Upper lobe of left lung (tissue), 4 donors: ENCODE results near the gene TRAF3.

Experiments
- POLR2A ChIP-seq, 4 donors: fragments of 450-650 bp; IDR thresholded peaks; one replicate each; pipeline ENCODE4 v1.5.1; 2016 to 2017; ENCODE audit warnings: antibody characterized with exemption in 4 of 4, mild to moderate bottlenecking in 2 of 4
- POLR2AphosphoS5 ChIP-seq, 2 donors: sonication (generic); formaldehyde crosslinking; IDR thresholded peaks; one replicate each; pipeline ENCODE4 v1.5.1; 2017; ENCODE audit warnings: antibody characterized with exemption in 2 of 2
- TF ChIP-seq, protein P1 (sequence below), 6 experiments: fragments of 450-650 bp in 4 of 6; fragments of 200-600 bp in 2 of 6; sonication (generic) in 2 of 6; IDR thresholded peaks; one replicate each; pipeline ENCODE4 v1.5.1; 2016 to 2019; ENCODE audit warnings: antibody characterized with exemption in 6 of 6

- TF ChIP-seq, protein P1, sequence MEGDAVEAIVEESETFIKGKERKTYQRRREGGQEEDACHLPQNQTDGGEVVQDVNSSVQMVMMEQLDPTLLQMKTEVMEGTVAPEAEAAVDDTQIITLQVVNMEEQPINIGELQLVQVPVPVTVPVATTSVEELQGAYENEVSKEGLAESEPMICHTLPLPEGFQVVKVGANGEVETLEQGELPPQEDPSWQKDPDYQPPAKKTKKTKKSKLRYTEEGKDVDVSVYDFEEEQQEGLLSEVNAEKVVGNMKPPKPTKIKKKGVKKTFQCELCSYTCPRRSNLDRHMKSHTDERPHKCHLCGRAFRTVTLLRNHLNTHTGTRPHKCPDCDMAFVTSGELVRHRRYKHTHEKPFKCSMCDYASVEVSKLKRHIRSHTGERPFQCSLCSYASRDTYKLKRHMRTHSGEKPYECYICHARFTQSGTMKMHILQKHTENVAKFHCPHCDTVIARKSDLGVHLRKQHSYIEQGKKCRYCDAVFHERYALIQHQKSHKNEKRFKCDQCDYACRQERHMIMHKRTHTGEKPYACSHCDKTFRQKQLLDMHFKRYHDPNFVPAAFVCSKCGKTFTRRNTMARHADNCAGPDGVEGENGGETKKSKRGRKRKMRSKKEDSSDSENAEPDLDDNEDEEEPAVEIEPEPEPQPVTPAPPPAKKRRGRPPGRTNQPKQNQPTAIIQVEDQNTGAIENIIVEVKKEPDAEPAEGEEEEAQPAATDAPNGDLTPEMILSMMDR (IDR thresholded peaks at IDR 0.05): no peak
- TF ChIP-seq POLR2AphosphoS5 (IDR thresholded peaks at IDR 0.05) (no peak), POLR2A (IDR thresholded peaks at IDR 0.05) (no peak)
Observed at GRCh38 chr14:102736956-102737355, 40.3 kb upstream of the TRAF3 start.
